Kidney epithelial cell (primary cell): ENCODE measurements around the gene SLC6A11. TPM values are rescaled to one million over a fixed set of nuclear protein-coding genes. Genes with fewer than 3 reads are reported as not detected.

ENCODE experiments used
- DNase-seq: peaks from one replicate; pipeline ENCODE4 v3.0.0-alpha.2; 2010; ENCODE audit warnings: low read depth
- H3K27me3 ChIP-seq: 2 replicates; pipeline ENCODE4 v1.6.0; 2011; ENCODE audit warnings: low read length; ENCODE audit not compliant: control insufficient read depth, insufficient read depth
- H3K36me3 ChIP-seq: 2 replicates; pipeline ENCODE4 v1.5.1; 2011; ENCODE audit warnings: low read length; ENCODE audit not compliant: control insufficient read depth, insufficient read depth
- H3K4me3 ChIP-seq: 2 replicates; pipeline ENCODE4 v1.5.1; 2011; ENCODE audit warnings: low read depth, mild to moderate bottlenecking, control low read depth, low read length
- total RNA-seq: library from RNA; depleted of rRNA; stranded (reverse); fragments of >200 nt; gene quantifications from 2 replicates; pipeline ENCODE4 v1.2.3, GENCODE V29; 2015
- TF ChIP-seq, protein P1 (sequence below): IDR thresholded peaks from 2 replicates; pipeline ENCODE4 v1.5.1; 2011; ENCODE audit warnings: mild to moderate bottlenecking, moderate library complexity, low read length, control low read depth, inconsistent platforms; ENCODE audit not compliant: insufficient read depth, poor library complexity, severe bottlenecking

Gene SLC6A11
- total RNA-seq, 1 donor from 2014 or later: 0.04 TPM

DNA sequence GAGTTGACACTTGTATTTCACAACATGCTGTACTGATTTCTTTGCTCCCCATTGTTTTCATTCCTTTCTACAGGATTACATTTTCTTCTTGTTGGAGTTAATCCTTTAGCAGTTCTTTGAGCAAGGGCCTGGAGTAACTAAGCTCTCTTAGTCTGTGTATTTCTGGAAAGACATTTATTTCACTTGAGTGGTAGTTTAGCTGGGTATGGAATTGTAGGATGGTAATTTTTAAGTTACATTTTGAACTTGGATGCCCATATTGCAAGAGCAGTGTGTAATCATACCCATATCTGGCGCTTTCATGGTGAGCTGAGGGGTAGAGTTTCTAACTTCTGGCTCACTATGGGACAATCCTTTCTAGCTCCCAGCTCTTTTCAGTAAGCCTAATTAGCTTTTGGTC lies 74.6 kb downstream of the SLC6A11 start:
- DNase-seq: no peak
- TF ChIP-seq, protein P1, sequence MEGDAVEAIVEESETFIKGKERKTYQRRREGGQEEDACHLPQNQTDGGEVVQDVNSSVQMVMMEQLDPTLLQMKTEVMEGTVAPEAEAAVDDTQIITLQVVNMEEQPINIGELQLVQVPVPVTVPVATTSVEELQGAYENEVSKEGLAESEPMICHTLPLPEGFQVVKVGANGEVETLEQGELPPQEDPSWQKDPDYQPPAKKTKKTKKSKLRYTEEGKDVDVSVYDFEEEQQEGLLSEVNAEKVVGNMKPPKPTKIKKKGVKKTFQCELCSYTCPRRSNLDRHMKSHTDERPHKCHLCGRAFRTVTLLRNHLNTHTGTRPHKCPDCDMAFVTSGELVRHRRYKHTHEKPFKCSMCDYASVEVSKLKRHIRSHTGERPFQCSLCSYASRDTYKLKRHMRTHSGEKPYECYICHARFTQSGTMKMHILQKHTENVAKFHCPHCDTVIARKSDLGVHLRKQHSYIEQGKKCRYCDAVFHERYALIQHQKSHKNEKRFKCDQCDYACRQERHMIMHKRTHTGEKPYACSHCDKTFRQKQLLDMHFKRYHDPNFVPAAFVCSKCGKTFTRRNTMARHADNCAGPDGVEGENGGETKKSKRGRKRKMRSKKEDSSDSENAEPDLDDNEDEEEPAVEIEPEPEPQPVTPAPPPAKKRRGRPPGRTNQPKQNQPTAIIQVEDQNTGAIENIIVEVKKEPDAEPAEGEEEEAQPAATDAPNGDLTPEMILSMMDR: no peak
- no peaks in the 10 kb centered on the region for H3K27me3 ChIP-seq

DNA sequence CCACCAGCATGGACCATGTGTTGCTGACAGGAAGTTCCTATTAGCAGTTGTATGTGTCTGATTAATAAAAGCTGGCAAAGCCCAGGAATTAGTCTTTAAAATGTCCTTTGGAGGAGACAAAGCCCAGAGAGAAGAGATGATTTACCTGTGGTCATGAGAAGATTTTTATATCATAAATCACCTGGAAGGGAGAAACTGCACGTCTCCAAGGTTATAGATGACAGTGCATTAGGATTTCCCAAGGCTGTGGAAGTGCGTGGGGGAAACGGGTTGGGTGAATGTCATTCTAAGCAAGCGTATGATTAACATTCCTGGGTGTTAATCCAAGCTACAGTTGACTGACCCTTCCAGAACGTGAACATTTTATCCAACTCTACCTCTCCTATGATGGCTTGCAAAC lies 76.6 kb downstream of the SLC6A11 start:
- no peak for DNase-seq
- H3K27me3 ChIP-seq: no peaks in the 10 kb centered on the region
- TF ChIP-seq, protein P1: no peak
- no peak overlapping the region for H3K4me3 ChIP-seq
- no peaks in the 10 kb centered on the region for H3K36me3 ChIP-seq

More for the DNA sequence above, 74.6 kb downstream of the SLC6A11 start:
- Histone ChIP-seq H3K36me3 (no peaks in the 10 kb centered on the region), H3K4me3 (no peak overlapping the region)

GRCh38 chr3:10901296-10901945 lies 85.4 kb downstream of the SLC6A11 start:
- no peak for DNase-seq
- TF ChIP-seq, protein P1: no peak
- H3K4me3 ChIP-seq: no peak overlapping the region

GRCh38 chr3:10907262-10907661 lies 91.2 kb downstream of the SLC6A11 start:
- no peak for DNase-seq
- no peaks in the 10 kb centered on the region for H3K27me3 ChIP-seq
- H3K36me3 ChIP-seq: no peaks in the 10 kb centered on the region
- no peak overlapping the region for H3K4me3 ChIP-seq
- TF ChIP-seq, protein P1: no peak

More at GRCh38 chr3:10901296-10901945, 85.4 kb downstream of the SLC6A11 start:
- no peaks in the 10 kb centered on the region for H3K27me3 ChIP-seq
- no peaks in the 10 kb centered on the region for H3K36me3 ChIP-seq

DNA sequence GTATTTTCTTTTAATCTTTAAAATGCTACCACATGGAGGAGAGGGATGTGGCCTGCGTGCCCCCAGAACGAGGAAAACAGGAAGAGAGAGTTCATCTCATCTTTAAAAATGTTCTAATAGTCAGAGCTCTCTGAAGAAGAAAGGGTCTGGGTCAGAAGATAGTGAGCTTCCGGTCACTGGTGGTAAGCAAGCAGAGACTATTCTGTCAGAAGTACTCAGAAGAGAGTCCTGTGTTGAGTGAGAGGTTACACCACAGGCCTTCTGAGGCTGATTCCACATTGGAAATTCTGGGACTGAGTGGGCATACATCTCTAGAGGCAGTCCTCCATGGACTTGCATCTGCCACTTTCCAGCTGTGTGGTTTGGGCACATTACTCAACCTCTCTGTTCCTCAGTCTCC lies 94.3 kb downstream of the SLC6A11 start:
- Histone ChIP-seq H3K4me3 (no peak overlapping the region), H3K36me3 (no peaks in the 10 kb centered on the region), H3K27me3 (no peaks in the 10 kb centered on the region)
- DNase-seq: no peak
- TF ChIP-seq, protein P1: no peak

GRCh38 chr3:10911350-10912002 lies 95.4 kb downstream of the SLC6A11 start:
- TF ChIP-seq, protein P1: no peak
- H3K4me3 ChIP-seq: no peak overlapping the region
- no peak for DNase-seq
- H3K36me3 ChIP-seq: no peaks in the 10 kb centered on the region
- no peaks in the 10 kb centered on the region for H3K27me3 ChIP-seq
